Activated CD8-positive, alpha-beta memory T cell treated with anti-CD3 and anti-CD28 coated beads, Interleukin-2, amount 50 U/mL, for 4 hours (primary cell): ENCODE measurements around the gene CPSF6.
A peak's percentile ranks its signal among the peaks of the same experiment; 100 is the strongest.
"Not testable (repeated sequence)": the region's sequence is repeated elsewhere in the genome, so short reads cannot be mapped to it uniquely, and the experiment has no call there.

Experiments
- DNase-seq: peaks from one replicate; pipeline ENCODE4 v3.0.0-alpha.2; 2020

Gene CPSF6

GRCh38 chr12:69239352-69239921, at the start of gene CPSF6:
TSS of gene CPSF6 (plus strand) at chr12:69239569. CDS start at chr12:69239647, 78 bp downstream.
- DNase-seq, result peak; percentile 99

- no peak for DNase-seq
These were observed 42.8 kb upstream of the CPSF6 start for GRCh38 chr12:69196302-69197288.

GRCh38 chr12:69199976-69200375, 39.4 kb upstream of the CPSF6 start:
- not testable (repeated sequence) for DNase-seq

- no peak for DNase-seq
These were observed 35.2 kb upstream of the CPSF6 start for GRCh38 chr12:69204191-69204590.

- no peak for DNase-seq
These were observed 28.7 kb upstream of the CPSF6 start for GRCh38 chr12:69210661-69211060.

GRCh38 chr12:69211160-69211559, 28.2 kb upstream of the CPSF6 start:
- no peak for DNase-seq

- DNase-seq, result no peak
These were observed 25.2 kb upstream of the CPSF6 start for GRCh38 chr12:69214169-69214568.

GRCh38 chr12:69225251-69225910, 14.0 kb upstream of the CPSF6 start:
- no peak for DNase-seq

GRCh38 chr12:69231479-69231878, 7.9 kb upstream of the CPSF6 start:
- DNase-seq, result no peak

- DNase-seq, result no peak
These were observed 599 bp upstream of the CPSF6 start for GRCh38 chr12:69238589-69239351.

- DNase-seq, result peak; percentile 49
These were observed 707 bp downstream of the CPSF6 start for GRCh38 chr12:69239922-69240630.

GRCh38 chr12:69240631-69240995, 1.2 kb downstream of the CPSF6 start:
- no peak for DNase-seq

- no peak for DNase-seq
These were observed 2.2 kb downstream of the CPSF6 start for GRCh38 chr12:69241438-69242092.

GRCh38 chr12:69243099-69244084, 4.0 kb downstream of the CPSF6 start:
- DNase-seq, result no peak

- no peak for DNase-seq
These were observed 8.1 kb downstream of the CPSF6 start for GRCh38 chr12:69247268-69248018.

- DNase-seq, result no peak
These were observed 12.7 kb downstream of the CPSF6 start for GRCh38 chr12:69252033-69252432.

- DNase-seq, result no peak
These were observed 14.7 kb downstream of the CPSF6 start for GRCh38 chr12:69254046-69254445.

- DNase-seq, result no peak
These were observed 15.5 kb downstream of the CPSF6 start for GRCh38 chr12:69254862-69255261.

- DNase-seq, result no peak
These were observed 19.3 kb downstream of the CPSF6 start for GRCh38 chr12:69258655-69259054.
